Endothelial cell (in vitro differentiated cells): ENCODE results near the gene PRDM12. TPM values are rescaled to one million over a fixed set of nuclear protein-coding genes. Genes with fewer than 3 reads are reported as not detected.
"Not testable (repeated sequence)": the region's sequence is repeated elsewhere in the genome, so short reads cannot be mapped to it uniquely, and the experiment has no call there.

ENCODE experiments used
- DNase-seq: peaks from one replicate; pipeline ENCODE4 v3.0.0; 2021; ENCODE audit warnings: low spot score
- H3K27ac Mint-ChIP-seq: one replicate; pipeline ENCODE4 v1.8.0; 2021; ENCODE audit warnings: mixed read lengths, inconsistent platforms; ENCODE audit not compliant: unreplicated experiment
- H3K27me3 Mint-ChIP-seq: one replicate; pipeline ENCODE4 v1.8.0; 2021; ENCODE audit warnings: mild to moderate bottlenecking, moderate library complexity, mixed read lengths, inconsistent platforms; ENCODE audit not compliant: unreplicated experiment
- H3K36me3 Mint-ChIP-seq: one replicate; pipeline ENCODE4 v1.8.0; 2021; ENCODE audit warnings: mild to moderate bottlenecking, low read depth, mixed read lengths, inconsistent platforms; ENCODE audit not compliant: unreplicated experiment
- H3K4me1 Mint-ChIP-seq: one replicate; pipeline ENCODE4 v1.8.0; 2021; ENCODE audit warnings: mild to moderate bottlenecking, mixed read lengths, inconsistent platforms; ENCODE audit not compliant: unreplicated experiment
- H3K4me3 Mint-ChIP-seq: one replicate; pipeline ENCODE4 v1.8.0; 2021; ENCODE audit warnings: mild to moderate bottlenecking, mixed read lengths, inconsistent platforms; ENCODE audit not compliant: unreplicated experiment
- H3K9me3 Mint-ChIP-seq: one replicate; pipeline ENCODE4 v1.8.0; 2021; ENCODE audit warnings: mixed read lengths, inconsistent platforms; ENCODE audit not compliant: unreplicated experiment
- total RNA-seq: library from RNA; stranded (reverse); fragmentation: NEBNext Ultra II Directional; extraction: Animal tissue kit (Norgen Biotek cat#: 25700); gene quantifications from one replicate; pipeline ENCODE4 v1.2.1, GENCODE V29; 2021; ENCODE audit not compliant: unreplicated experiment
- TF ChIP-seq, protein P1 (sequence below): fragments of 200-600 bp; sonication (generic); IDR thresholded peaks from one replicate; pipeline ENCODE4 v1.5.0; 2021; ENCODE audit warnings: antibody characterized with exemption; ENCODE audit not compliant: unreplicated experiment

PRDM12 gene
- total RNA-seq, 1 donor from 2014 or later: not detected

DNA sequence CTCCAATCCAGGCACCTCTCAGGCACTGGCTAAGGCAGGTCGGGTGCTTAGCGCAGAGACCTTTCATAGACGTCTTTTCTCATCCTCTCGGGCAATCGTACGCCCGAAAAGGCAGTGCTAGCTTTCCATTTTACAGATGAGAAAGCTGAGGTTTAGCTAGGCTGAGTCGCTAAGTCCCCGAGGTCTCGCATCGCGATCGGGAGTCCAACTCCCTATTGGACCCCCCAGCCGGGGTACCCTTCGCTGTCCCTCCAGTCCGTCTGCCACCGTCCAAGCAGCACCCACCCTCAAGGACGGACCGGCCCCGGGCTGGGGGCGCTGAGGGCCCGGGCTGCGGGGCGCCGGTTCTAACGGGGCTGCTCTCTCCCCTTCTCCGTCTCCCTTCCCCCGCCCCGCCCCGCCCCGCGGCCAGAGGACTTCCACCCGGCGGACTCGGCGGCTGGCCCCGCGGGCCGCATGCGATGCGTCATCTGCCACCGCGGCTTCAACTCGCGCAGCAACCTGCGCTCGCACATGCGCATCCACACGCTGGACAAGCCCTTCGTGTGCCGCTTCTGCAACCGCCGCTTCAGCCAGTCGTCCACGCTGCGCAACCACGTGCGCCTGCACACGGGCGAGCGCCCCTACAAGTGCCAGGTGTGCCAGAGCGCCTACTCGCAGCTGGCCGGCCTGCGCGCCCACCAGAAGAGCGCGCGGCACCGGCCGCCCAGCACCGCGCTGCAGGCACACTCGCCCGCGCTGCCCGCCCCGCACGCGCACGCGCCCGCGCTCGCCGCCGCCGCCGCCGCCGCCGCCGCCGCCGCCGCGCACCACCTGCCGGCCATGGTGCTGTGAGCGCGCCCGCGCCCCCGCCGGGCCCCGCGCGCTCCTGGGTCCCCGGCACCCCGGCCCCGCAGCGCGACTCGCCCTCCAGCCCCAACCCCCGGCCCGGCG lies 16.7 kb downstream of the PRDM12 start:
- TF ChIP-seq, protein P1, sequence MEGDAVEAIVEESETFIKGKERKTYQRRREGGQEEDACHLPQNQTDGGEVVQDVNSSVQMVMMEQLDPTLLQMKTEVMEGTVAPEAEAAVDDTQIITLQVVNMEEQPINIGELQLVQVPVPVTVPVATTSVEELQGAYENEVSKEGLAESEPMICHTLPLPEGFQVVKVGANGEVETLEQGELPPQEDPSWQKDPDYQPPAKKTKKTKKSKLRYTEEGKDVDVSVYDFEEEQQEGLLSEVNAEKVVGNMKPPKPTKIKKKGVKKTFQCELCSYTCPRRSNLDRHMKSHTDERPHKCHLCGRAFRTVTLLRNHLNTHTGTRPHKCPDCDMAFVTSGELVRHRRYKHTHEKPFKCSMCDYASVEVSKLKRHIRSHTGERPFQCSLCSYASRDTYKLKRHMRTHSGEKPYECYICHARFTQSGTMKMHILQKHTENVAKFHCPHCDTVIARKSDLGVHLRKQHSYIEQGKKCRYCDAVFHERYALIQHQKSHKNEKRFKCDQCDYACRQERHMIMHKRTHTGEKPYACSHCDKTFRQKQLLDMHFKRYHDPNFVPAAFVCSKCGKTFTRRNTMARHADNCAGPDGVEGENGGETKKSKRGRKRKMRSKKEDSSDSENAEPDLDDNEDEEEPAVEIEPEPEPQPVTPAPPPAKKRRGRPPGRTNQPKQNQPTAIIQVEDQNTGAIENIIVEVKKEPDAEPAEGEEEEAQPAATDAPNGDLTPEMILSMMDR: no peak
- H3K4me3 Mint-ChIP-seq: peak overlapping the region; percentile 47
- peak; percentile 65 for DNase-seq
- peaks cover 3% of the 10 kb centered on the region for H3K36me3 Mint-ChIP-seq
- H3K9me3 Mint-ChIP-seq: no peaks in the 10 kb centered on the region
- no peak overlapping the region for H3K27ac Mint-ChIP-seq
- H3K27me3 Mint-ChIP-seq: peaks cover 16% of the 10 kb centered on the region
- H3K4me1 Mint-ChIP-seq: no peaks in the 10 kb centered on the region

- no peak for DNase-seq
- no peaks in the 10 kb centered on the region for H3K9me3 Mint-ChIP-seq
Observed at GRCh38 chr9:130681769-130682420, 17.5 kb downstream of the PRDM12 start.

GRCh38 chr9:130682421-130683121 lies 18.2 kb downstream of the PRDM12 start:
- no peaks in the 10 kb centered on the region for H3K9me3 Mint-ChIP-seq
- H3K4me1 Mint-ChIP-seq: no peaks in the 10 kb centered on the region
- DNase-seq: peak; percentile 77
- peak overlapping the region; percentile 52 for H3K4me3 Mint-ChIP-seq
- TF ChIP-seq, protein P1: peak; percentile 77
- peaks cover 3% of the 10 kb centered on the region for H3K36me3 Mint-ChIP-seq
- peaks cover 13% of the 10 kb centered on the region for H3K27me3 Mint-ChIP-seq
- H3K27ac Mint-ChIP-seq: no peak overlapping the region

More at GRCh38 chr9:130681769-130682420, 17.5 kb downstream of the PRDM12 start:
- peaks cover 13% of the 10 kb centered on the region for H3K27me3 Mint-ChIP-seq
- H3K4me1 Mint-ChIP-seq: no peaks in the 10 kb centered on the region
- H3K36me3 Mint-ChIP-seq: peaks cover 3% of the 10 kb centered on the region
- TF ChIP-seq, protein P1: no peak
- H3K4me3 Mint-ChIP-seq: no peak overlapping the region
- no peak overlapping the region for H3K27ac Mint-ChIP-seq

DNA sequence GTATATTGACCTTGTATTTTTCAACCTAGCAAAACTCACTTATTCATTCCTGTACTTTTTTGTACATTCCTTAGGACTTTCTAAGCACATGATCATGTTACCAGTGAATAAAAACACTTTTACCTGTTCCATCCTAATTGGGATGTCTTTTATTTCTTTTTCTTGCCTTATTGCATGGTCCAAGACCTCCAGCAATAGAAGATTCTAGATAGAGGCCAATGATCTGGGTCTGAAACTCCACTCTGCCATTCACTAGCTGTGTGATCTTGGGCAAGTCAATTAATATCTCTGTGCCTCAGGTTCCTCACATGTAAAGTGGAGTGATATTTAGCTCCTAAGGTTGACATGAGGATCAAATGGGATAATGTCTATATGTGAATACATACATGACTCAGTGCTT lies 20.7 kb downstream of the PRDM12 start:
- TF ChIP-seq, protein P1: no peak
- Mint-ChIP-seq H3K4me1 (no peaks in the 10 kb centered on the region), H3K4me3 (no peak overlapping the region), H3K27me3 (peaks cover 7% of the 10 kb centered on the region), H3K9me3 (no peaks in the 10 kb centered on the region), H3K36me3 (peaks cover 3% of the 10 kb centered on the region), H3K27ac (no peak overlapping the region)
- DNase-seq: no peak

DNA sequence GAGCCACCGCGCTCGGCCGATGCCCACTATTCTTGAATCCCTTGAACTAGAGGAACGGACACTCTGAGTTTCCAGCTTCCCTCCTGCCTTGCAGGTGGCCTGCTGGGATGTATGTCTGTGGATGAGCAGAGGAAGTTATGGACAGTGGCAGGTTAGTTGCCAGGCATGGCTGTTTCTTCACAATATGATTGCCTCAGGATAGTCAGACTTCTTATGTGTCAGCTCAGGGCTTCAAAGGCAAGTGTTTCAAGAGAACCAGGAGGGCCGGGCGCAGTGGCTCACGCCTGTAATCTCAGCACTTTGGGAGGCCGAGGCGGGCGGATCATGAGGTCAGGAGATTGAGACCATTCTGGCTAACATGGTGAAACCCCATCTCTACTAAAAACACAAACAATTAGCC lies 21.6 kb downstream of the PRDM12 start:
- not testable (repeated sequence) for H3K27me3 Mint-ChIP-seq, H3K4me3 Mint-ChIP-seq, H3K27ac Mint-ChIP-seq, H3K4me1 Mint-ChIP-seq, DNase-seq, H3K36me3 Mint-ChIP-seq, H3K9me3 Mint-ChIP-seq
